GM13977 (cell line): ENCODE measurements around the gene TTC7B.

Experiments used
- DNase-seq: peaks from one replicate; pipeline ENCODE4 v3.0.0; 2012; ENCODE audit warnings: low spot score
- CTCF ChIP-seq: IDR thresholded peaks from 2 replicates; pipeline ENCODE4 v1.5.1; 2012; ENCODE audit warnings: mild to moderate bottlenecking, control low read depth; ENCODE audit not compliant: insufficient read depth; ENCODE audit errors: extremely low read depth, missing control alignments
- in situ Hi-C: fragments of 300-500 bp; cut with MboI; formaldehyde crosslinking; loops from one replicate; pipeline ENCODE4 v1.12.0; 2022; ENCODE audit warnings: low sequenced_read_pairs, low pct_unique_long_range_greater_than_20kb, mixed read lengths, inconsistent platforms; ENCODE audit not compliant: unreplicated experiment

Gene TTC7B

DNA sequence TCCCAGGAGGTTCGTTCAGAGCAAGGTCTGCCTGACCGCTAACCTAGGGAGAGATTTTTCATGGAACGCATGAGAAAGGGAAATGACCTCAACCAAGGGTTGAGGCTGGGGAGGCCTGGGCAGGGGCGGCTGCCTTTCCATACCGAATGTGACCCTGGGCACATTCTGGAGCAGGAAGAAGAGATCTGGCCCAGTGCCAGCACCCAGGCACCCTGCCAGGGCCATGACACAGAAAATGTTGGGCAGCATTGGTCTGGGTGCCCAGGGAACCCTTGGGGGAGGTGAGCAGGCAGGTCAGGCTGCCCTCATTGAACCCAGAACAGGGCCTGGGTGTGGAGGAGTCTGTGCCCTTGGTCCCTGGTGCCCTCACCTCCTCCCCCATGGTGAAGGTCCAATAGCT, 312.6 kb downstream of the TTC7B start:
- in situ Hi-C loops, result no loop called here
- no peak for TF ChIP-seq CTCF
- no peak for DNase-seq

- in situ Hi-C loops, result no loop called here
- DNase-seq, result no peak
- TF ChIP-seq CTCF, result no peak
Observed at GRCh38 chr14:90502760-90503159, 313.5 kb downstream of the TTC7B start.

DNA sequence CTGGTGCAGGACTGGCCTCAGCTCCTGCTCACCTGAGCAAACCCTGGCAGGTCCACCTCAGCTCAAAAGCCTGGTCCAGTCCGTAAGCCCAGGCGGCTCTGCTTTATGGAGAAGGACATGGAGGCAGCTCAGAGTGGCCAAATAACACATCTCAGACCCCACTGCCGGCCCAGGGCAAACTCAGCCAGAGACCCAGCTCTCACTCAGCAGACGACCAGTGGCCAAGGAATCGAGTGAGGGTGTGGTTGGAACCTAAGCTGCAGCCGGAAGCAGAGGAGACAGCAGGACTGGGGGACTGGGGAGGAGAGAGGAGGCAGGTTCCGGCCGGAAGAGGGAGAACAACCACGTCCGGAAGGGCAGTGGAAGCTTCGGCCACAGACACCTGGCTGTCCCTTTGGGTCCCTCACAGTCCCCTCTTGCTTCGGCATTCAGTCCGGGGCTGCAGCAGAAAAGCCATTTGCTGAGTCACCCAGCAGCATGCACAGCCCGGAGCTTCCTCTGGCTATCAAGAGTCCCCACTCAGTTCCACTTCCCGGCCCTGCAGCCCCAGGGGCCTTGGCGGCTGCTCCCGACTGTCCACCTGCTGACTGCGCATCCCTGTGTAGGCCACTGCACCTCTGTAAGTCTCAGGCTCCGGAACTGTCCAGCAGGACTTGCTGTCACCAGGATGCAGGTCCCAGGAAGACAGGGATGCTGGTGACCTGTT, 315.4 kb downstream of the TTC7B start:
- no peak for TF ChIP-seq CTCF
- DNase-seq, result no peak
- in situ Hi-C loops, result no loop called here

- in situ Hi-C loops, result no loop called here
- DNase-seq, result no peak
- TF ChIP-seq CTCF, result no peak
Observed at GRCh38 chr14:90499908-90500664, 316.1 kb downstream of the TTC7B start.

- in situ Hi-C loops, result no loop called here
- DNase-seq, result no peak
- no peak for TF ChIP-seq CTCF
Observed at GRCh38 chr14:90499121-90499520, 317.1 kb downstream of the TTC7B start.

DNA sequence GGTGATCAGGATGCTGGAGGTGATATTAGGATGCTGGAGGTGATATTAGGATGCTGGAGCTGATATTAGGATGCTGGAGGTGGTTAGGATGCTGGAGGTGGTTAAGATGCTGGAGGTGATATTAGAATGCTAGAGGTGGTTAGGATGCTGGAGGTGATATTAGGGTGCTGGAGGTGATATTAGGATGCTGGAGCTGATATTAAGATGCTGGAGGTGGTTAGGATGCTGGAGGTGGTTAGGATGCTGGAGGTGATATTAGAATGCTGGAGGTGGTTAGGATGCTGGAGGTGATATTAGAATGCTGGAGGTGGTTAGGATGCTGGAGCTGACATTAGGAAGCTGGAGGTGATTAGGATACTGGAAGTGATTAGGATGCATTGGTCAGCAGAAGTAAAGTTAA, 318.0 kb downstream of the TTC7B start:
- TF ChIP-seq CTCF, result no peak
- DNase-seq, result no peak
- in situ Hi-C loops, result no loop called here
